Measurements from ENCODE around the gene BCAR3. TPM values are rescaled to one million over a fixed set of nuclear protein-coding genes. Genes with fewer than 3 reads are reported as not detected.
"Not testable (repeated sequence)": the region's sequence is repeated elsewhere in the genome, so short reads cannot be mapped to it uniquely, and the experiment has no call there.

Gene BCAR3
- total RNA-seq, 1 donor from 2014 or later: 46.9 TPM

DNA sequence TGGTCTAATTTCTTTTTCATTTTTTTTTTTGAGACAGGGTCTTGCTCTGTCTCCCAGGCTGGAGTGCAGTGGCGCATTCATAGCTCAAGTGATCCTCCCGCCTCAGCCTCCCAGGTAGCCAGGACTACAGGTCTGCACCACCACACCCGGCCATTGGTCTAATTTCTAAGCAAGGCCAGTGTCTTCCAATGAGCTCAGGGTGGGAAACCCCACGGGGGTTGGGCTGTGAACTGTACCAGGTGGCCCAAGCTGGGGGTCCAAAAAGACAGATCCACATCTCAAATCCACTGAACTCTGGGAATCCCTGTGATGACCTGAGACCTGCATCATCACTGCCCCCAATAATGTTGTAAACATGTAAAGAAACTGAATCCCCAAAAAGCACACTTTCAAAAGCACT is 79.5 kb downstream of the BCAR3 start:
- DNase-seq (ENCODE audit: extremely low read depth, low read depth, low spot score): no peak

- DNase-seq (ENCODE audit: extremely low read depth, low read depth, low spot score): no peak
Measured at GRCh38 chr1:93601686-93602085, 80.0 kb downstream of the BCAR3 start.

GRCh38 chr1:93600663-93601062 is 81.0 kb downstream of the BCAR3 start:
- no peak for DNase-seq (ENCODE audit: extremely low read depth, low read depth, low spot score)

GRCh38 chr1:93599479-93599878 is 82.2 kb downstream of the BCAR3 start:
- DNase-seq (ENCODE audit: extremely low read depth, low read depth, low spot score): no peak

- no peak for DNase-seq (ENCODE audit: extremely low read depth, low read depth, low spot score)
Measured at GRCh38 chr1:93598861-93599439, 82.7 kb downstream of the BCAR3 start.

DNA sequence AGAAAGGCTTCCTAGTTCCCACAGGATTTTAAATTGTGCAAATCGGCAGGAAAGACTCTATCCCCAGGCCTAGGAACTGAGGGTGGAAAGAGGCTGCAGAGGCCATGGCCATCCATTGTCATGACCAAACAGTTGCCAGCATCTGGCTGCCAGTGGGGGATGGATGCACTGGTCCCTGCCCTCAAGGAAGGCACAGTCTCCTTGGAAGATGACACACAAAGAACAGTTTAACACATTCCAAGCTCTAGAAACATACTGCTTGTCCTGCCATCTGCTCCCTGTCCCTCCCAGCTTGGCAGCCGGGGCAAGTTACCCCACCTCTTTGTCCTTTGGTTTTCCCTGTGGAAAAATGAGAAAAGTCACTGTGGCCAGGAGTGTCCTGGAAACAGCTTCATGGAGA is 83.2 kb downstream of the BCAR3 start:
- no peak for DNase-seq (ENCODE audit: extremely low read depth, low read depth, low spot score)

- no peak for DNase-seq (ENCODE audit: extremely low read depth, low read depth, low spot score)
Measured at GRCh38 chr1:93597709-93598108, 83.9 kb downstream of the BCAR3 start.

DNA sequence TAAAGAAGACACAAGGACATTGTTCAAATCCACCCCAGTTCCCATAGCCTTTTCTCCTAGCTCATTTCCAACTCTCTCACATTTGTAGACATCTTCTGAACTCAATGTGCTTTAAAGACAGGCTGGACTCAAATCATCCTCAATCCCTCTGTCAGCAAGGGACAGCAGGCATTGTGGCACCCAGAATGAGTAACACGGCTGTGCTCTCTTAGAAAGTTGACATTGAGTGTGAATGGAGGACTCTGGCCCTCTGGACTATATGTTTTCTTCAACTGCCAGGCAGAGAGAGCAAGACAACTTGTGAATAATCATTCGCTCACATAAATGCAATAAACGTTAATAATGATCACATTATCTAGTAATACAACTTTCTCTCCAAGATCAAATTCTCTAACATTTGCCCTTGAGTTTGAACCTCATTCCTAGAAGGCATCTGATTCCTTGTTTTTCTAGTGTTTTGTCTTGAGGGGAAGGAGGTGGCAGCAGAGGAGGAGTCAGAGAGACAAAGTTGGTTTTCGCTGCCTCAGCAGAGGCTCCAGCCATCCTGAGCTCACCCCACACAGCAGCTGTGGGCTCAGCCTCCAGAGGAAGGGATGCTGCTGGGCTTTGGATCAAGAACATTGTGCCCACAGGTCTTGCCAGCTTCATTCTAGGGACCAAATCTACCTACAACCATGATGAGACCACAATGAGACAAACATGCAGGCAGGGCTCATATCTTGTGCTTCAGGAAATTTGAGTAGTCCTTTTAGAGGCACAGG is 85.1 kb downstream of the BCAR3 start:
- DNase-seq (ENCODE audit: extremely low read depth, low read depth, low spot score): no peak

DNA sequence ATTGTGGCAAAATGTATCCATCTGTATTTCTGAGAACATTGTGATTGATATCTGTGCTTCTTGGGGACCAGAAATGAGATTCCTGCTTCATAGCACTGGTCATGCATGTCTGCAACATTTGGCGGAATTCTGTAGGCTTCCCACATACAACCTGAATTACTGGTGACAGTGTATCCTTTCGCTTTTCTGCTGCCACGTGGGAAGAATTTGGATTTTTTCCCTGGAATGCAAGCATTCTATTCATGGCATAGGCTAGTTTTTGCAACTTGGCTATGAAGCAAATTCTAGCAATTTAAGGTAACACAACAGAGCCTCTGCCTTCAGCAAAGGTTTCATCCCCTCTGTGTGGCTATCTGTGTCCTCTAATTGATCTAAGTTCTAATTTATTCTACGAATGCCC is 85.9 kb downstream of the BCAR3 start:
- DNase-seq (ENCODE audit: extremely low read depth, low read depth, low spot score): no peak

GRCh38 chr1:93595266-93595665 is 86.4 kb downstream of the BCAR3 start:
- DNase-seq (ENCODE audit: extremely low read depth, low read depth, low spot score): no peak

- no peak for DNase-seq (ENCODE audit: extremely low read depth, low read depth, low spot score)
Measured at GRCh38 chr1:93594603-93594880, 87.1 kb downstream of the BCAR3 start.

DNA sequence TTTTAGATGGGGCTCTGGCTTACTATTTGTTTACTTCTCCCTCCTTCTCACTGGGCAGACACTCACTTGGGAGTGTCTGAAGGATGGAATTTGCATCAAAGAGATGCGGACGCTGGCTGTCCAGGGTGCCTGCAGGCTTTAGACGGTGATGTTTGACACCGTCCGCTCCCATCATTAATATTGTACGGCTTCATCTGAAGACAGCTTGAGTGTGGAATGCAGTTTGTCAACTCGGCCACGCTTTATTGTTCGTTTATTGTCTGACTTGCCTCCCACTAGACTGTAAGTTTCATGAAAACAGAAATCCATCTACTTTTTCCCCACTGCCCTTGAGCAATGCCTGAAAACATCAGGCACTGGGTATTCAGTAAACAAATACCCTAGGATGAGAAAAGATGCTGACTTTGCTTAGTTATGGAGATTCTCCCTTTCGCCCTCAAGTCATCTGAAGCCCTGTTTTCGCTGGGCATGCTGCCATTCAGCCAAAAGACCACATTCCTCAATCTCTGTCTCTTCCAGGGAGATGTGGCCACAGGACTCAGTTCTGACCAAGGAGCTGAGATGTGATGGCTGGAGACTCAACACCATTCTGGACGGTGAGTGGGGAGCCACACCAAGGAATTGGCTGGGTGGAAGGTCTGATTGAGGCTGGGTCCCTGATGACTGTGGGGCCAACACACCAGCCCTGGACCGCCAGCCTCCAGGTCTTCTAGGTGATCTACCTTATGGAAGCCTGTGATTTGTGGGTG is 87.6 kb downstream of the BCAR3 start:
- DNase-seq (ENCODE audit: extremely low read depth, low read depth, low spot score): no peak

DNA sequence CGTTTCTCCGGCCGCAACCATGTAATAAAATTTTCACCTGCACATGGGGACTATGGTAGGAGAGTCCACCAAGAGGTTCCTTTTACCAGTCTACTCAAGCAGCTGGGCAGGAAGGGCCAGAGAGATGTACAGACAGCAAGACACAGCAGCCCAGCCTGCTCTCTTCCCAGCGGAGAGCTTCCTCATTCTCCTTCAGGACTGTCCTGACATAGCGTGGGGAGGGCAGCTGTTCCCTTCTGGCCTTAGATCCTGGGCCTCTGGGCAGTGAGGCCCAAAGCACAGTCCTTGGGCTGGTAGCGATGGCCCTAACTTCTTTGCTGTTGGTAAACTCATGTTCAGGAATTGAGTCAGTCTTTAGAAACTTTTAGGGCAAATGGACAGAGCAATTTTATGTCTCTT is 89.1 kb downstream of the BCAR3 start:
- no peak for DNase-seq (ENCODE audit: extremely low read depth, low read depth, low spot score)

- DNase-seq (ENCODE audit: extremely low read depth, low read depth, low spot score): no peak
Measured at GRCh38 chr1:93591676-93592550, 89.7 kb downstream of the BCAR3 start.

GRCh38 chr1:93591291-93591675 is 90.4 kb downstream of the BCAR3 start:
- DNase-seq (ENCODE audit: extremely low read depth, low read depth, low spot score): not testable (repeated sequence)

GRCh38 chr1:93588955-93589354 is 92.7 kb downstream of the BCAR3 start:
- no peak for DNase-seq (ENCODE audit: extremely low read depth, low read depth, low spot score)

DNA sequence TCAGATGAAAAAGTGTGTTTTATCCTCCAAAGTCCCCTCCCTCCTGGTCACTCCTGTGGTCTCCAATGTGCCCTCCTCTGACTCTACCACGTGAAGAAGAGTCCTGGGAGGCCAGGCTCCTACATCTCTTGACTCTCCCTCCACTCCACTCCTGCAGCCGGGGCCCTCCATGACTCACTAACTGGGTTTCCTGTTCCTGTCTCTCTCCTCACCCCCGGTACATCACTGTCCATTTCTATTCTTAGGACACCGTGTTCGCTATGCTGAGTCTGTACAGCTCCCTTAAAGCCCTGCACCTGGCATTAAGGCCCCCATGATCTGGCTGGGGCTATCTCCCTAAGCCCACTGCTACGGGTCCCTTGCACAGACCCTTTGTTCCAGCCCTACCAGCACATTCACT is 93.4 kb downstream of the BCAR3 start:
- DNase-seq (ENCODE audit: extremely low read depth, low read depth, low spot score): no peak

- no peak for DNase-seq (ENCODE audit: extremely low read depth, low read depth, low spot score)
Measured at GRCh38 chr1:93587354-93587753, 94.3 kb downstream of the BCAR3 start.

GRCh38 chr1:93585059-93585966 is 96.3 kb downstream of the BCAR3 start:
- DNase-seq (ENCODE audit: extremely low read depth, low read depth, low spot score): no peak

All from glomerular endothelial cell (primary cell).